Measurements from ENCODE around the gene IRF8.
A peak's percentile ranks its signal among the peaks of the same experiment; 100 is the strongest.
"Not testable (repeated sequence)": the region's sequence is repeated elsewhere in the genome, so short reads cannot be mapped to it uniquely, and the experiment has no call there.

The IRF8 gene

GRCh38 chr16:85898521-85899442, at the start of gene IRF8:
Gene IRF8, plus strand, starts transcription at chr16:85899162. Its CDS starts 3,854 bp downstream, at chr16:85903016.
- intact Hi-C loops (cut with DNase I), result no loop called here
- DNase-seq, result peak in 8 of 10 donors; percentile 19 to 91 (median 42)

- intact Hi-C loops (cut with DNase I), result no loop called here
- DNase-seq, result no peak
Observed at GRCh38 chr16:85849388-85849787, 49.6 kb upstream of the IRF8 start.

GRCh38 chr16:85850344-85850880, 48.5 kb upstream of the IRF8 start:
- DNase-seq, result no peak
- intact Hi-C loops (cut with DNase I), result no loop called here

- no peak for DNase-seq
Observed at GRCh38 chr16:85851034-85851785, 47.8 kb upstream of the IRF8 start.

GRCh38 chr16:85853547-85854545, 45.1 kb upstream of the IRF8 start:
- DNase-seq, result no peak

More at GRCh38 chr16:85851034-85851785, 47.8 kb upstream of the IRF8 start:
- intact Hi-C loops (cut with DNase I), result no loop called here

GRCh38 chr16:85854935-85855334, 44.0 kb upstream of the IRF8 start:
- intact Hi-C loops (cut with DNase I), result no loop called here
- no peak for DNase-seq

More at GRCh38 chr16:85853547-85854545, 45.1 kb upstream of the IRF8 start:
- intact Hi-C loops (cut with DNase I), result no loop called here

- intact Hi-C loops (cut with DNase I), result no loop called here
- no peak for DNase-seq
Observed at GRCh38 chr16:85856079-85856478, 42.9 kb upstream of the IRF8 start.

GRCh38 chr16:85856585-85856984, 42.4 kb upstream of the IRF8 start:
- intact Hi-C loops (cut with DNase I), result no loop called here
- DNase-seq, result no peak

- intact Hi-C loops (cut with DNase I), result no loop called here
- DNase-seq, result peak in 1 of 10 donors; percentile 81
Observed at GRCh38 chr16:85857406-85857805, 41.6 kb upstream of the IRF8 start.

GRCh38 chr16:85858571-85858970, 40.4 kb upstream of the IRF8 start:
- DNase-seq; intact Hi-C loops (cut with DNase I): not testable (repeated sequence)

GRCh38 chr16:85858984-85859817, 39.8 kb upstream of the IRF8 start:
- intact Hi-C loops (cut with DNase I), result no loop called here
- peak in 1 of 10 donors; percentile 83 for DNase-seq

GRCh38 chr16:85859818-85860125, 39.2 kb upstream of the IRF8 start:
- DNase-seq, result no peak
- intact Hi-C loops (cut with DNase I), result no loop called here

- intact Hi-C loops (cut with DNase I), result no loop called here
- DNase-seq, result no peak
Observed at GRCh38 chr16:85860413-85861094, 38.4 kb upstream of the IRF8 start.

- intact Hi-C loops (cut with DNase I), result no loop called here
- no peak for DNase-seq
Observed at GRCh38 chr16:85861095-85861825, 37.7 kb upstream of the IRF8 start.

GRCh38 chr16:85862476-85863383, 36.2 kb upstream of the IRF8 start:
- no peak for DNase-seq
- intact Hi-C loops (cut with DNase I), result no loop called here

- intact Hi-C loops (cut with DNase I), result no loop called here
- no peak for DNase-seq
Observed at GRCh38 chr16:85863384-85863774, 35.6 kb upstream of the IRF8 start.

GRCh38 chr16:85864965-85865364, 34.0 kb upstream of the IRF8 start:
- intact Hi-C loops (cut with DNase I), result no loop called here
- DNase-seq, result no peak
